ENCODE measurements around the gene CEACAM21. TPM values are rescaled to one million over a fixed set of nuclear protein-coding genes. Genes with fewer than 3 reads are reported as not detected.

Gene CEACAM21
- total RNA-seq, 2 experiments from 2014 or later = 41.8 to 49.4 TPM

- Mint-ChIP-seq H3K36me3 (ENCODE audit: low read depth) (peaks cover 48% of the 10 kb centered on the region), H3K27me3 (ENCODE audit: low read depth) (no peaks in the 10 kb centered on the region), H3K4me3 (peak overlapping the region; percentile 86), H3K27ac (peak overlapping the region; percentile 87), H3K9me3 (ENCODE audit: insufficient read depth) (peaks cover 3% of the 10 kb centered on the region), H3K4me1 (ENCODE audit: low read depth) (peaks cover 45% of the 10 kb centered on the region)
- ATAC-seq = no peak
- CTCF ChIA-PET = interaction anchor here (0.6 to 12.5 kb wide), 8 partner anchors 11 to 119 kb away, joined by 3 to 126 read pairs (median 9); partner anchors contain the start of gene DMAC2
- no peak for DNase-seq
- POLR2A ChIA-PET = interaction anchor here (0.6 to 3.4 kb wide), 6 partner anchors 9 to 1264 kb away, joined by 3 to 29 read pairs (median 8); no protein-coding TSS in a partner anchor
These were observed 26.1 kb upstream of the CEACAM21 start for GRCh38 chr19:41549884-41550283.

- Mint-ChIP-seq H3K27ac (peak overlapping the region; percentile 86), H3K9me3 (ENCODE audit: insufficient read depth) (peaks cover 3% of the 10 kb centered on the region), H3K4me3 (peak overlapping the region; percentile 86), H3K4me1 (ENCODE audit: low read depth) (peaks cover 45% of the 10 kb centered on the region), H3K27me3 (ENCODE audit: low read depth) (no peaks in the 10 kb centered on the region), H3K36me3 (ENCODE audit: low read depth) (peaks cover 61% of the 10 kb centered on the region)
- ATAC-seq = no peak
- CTCF ChIA-PET = interaction anchor here (0.6 to 0.7 kb wide), 2 partner anchors 16 to 19 kb away, joined by 3 read pairs; no protein-coding TSS in a partner anchor
- POLR2A ChIA-PET = interaction anchor here (2.7 kb wide), 1 partner anchor 112 kb away, joined by 7 read pairs; the partner anchor contains the start of gene DMAC2
- no peak for DNase-seq
These were observed 24.8 kb upstream of the CEACAM21 start for GRCh38 chr19:41551212-41551610.

GRCh38 chr19:41551711-41552110, 24.3 kb upstream of the CEACAM21 start:
- H3K9me3 Mint-ChIP-seq (ENCODE audit: insufficient read depth) = peaks cover 3% of the 10 kb centered on the region
- H3K4me1 Mint-ChIP-seq (ENCODE audit: low read depth) = peaks cover 44% of the 10 kb centered on the region
- H3K27ac Mint-ChIP-seq = peak overlapping the region; percentile 86
- peaks cover 64% of the 10 kb centered on the region for H3K36me3 Mint-ChIP-seq (ENCODE audit: low read depth)
- CTCF ChIA-PET = interaction anchor here (0.6 to 3.7 kb wide), 3 partner anchors 11 to 19 kb away, joined by 3 to 32 read pairs (median 3); no protein-coding TSS in a partner anchor
- peak overlapping the region; percentile 86 for H3K4me3 Mint-ChIP-seq
- no peaks in the 10 kb centered on the region for H3K27me3 Mint-ChIP-seq (ENCODE audit: low read depth)
- POLR2A ChIA-PET = interaction anchor here (2.7 kb wide), 1 partner anchor 113 kb away, joined by 7 read pairs; the partner anchor contains the start of gene DMAC2
- DNase-seq (no peak), ATAC-seq (no peak)

- DNase-seq (no peak), ATAC-seq (peak; percentile 24)
- H3K4me1 Mint-ChIP-seq (ENCODE audit: low read depth) = peaks cover 44% of the 10 kb centered on the region
- peaks cover 3% of the 10 kb centered on the region for H3K9me3 Mint-ChIP-seq (ENCODE audit: insufficient read depth)
- peak overlapping the region; percentile 86 for H3K27ac Mint-ChIP-seq
- no peaks in the 10 kb centered on the region for H3K27me3 Mint-ChIP-seq (ENCODE audit: low read depth)
- H3K4me3 Mint-ChIP-seq = peak overlapping the region; percentile 86
- POLR2A ChIA-PET = interaction anchor here (2.7 kb wide), 1 partner anchor 113 kb away, joined by 7 read pairs; the partner anchor contains the start of gene DMAC2
- CTCF ChIA-PET = interaction anchor here (1.3 to 10.5 kb wide), 3 partner anchors 9 to 17 kb away, joined by 4 to 86 read pairs (median 32); no protein-coding TSS in a partner anchor
- H3K36me3 Mint-ChIP-seq (ENCODE audit: low read depth) = peaks cover 72% of the 10 kb centered on the region
These were observed 23.4 kb upstream of the CEACAM21 start for GRCh38 chr19:41552558-41552957.

- Mint-ChIP-seq H3K9me3 (ENCODE audit: insufficient read depth) (peaks cover 3% of the 10 kb centered on the region), H3K27ac (peak overlapping the region; percentile 67), H3K36me3 (ENCODE audit: low read depth) (peaks cover 77% of the 10 kb centered on the region), H3K4me1 (ENCODE audit: low read depth) (peaks cover 44% of the 10 kb centered on the region), H3K27me3 (ENCODE audit: low read depth) (peaks cover 2% of the 10 kb centered on the region), H3K4me3 (peak overlapping the region; percentile 86)
- DNase-seq = no peak
- ChIA-PET POLR2A (interaction anchor here (0.9 to 2.7 kb wide), 4 partner anchors 9 to 1111 kb away, joined by 3 to 7 read pairs (median 4); partner anchors contain the start of gene DMAC2), CTCF (interaction anchor here (1.0 to 10.5 kb wide), 5 partner anchors 9 to 114 kb away, joined by 3 to 86 read pairs (median 6); partner anchors contain the start of gene DMAC2)
- no peak for ATAC-seq
These were observed 22.2 kb upstream of the CEACAM21 start for GRCh38 chr19:41553804-41554203.

GRCh38 chr19:41554907-41555306, 21.1 kb upstream of the CEACAM21 start:
- peak overlapping the region; percentile 86 for H3K4me3 Mint-ChIP-seq
- DNase-seq (peak; percentile 57), ATAC-seq (peak; percentile 69)
- H3K36me3 Mint-ChIP-seq (ENCODE audit: low read depth) = peaks cover 81% of the 10 kb centered on the region
- peaks cover 3% of the 10 kb centered on the region for H3K9me3 Mint-ChIP-seq (ENCODE audit: insufficient read depth)
- peaks cover 49% of the 10 kb centered on the region for H3K4me1 Mint-ChIP-seq (ENCODE audit: low read depth)
- POLR2A ChIA-PET = interaction anchor here (0.7 to 1.5 kb wide), 4 partner anchors 9 to 291 kb away, joined by 3 to 6 read pairs (median 4); partner anchors contain the start of gene B3GNT8
- H3K27ac Mint-ChIP-seq = peak overlapping the region; percentile 74
- CTCF ChIA-PET = interaction anchor here (0.8 to 10.5 kb wide), 7 partner anchors 8 to 106 kb away, joined by 3 to 86 read pairs (median 6); no protein-coding TSS in a partner anchor
- H3K27me3 Mint-ChIP-seq (ENCODE audit: low read depth) = peaks cover 6% of the 10 kb centered on the region

GRCh38 chr19:41555748-41556147, 20.2 kb upstream of the CEACAM21 start:
- Mint-ChIP-seq H3K36me3 (ENCODE audit: low read depth) (peaks cover 76% of the 10 kb centered on the region), H3K9me3 (ENCODE audit: insufficient read depth) (peaks cover 3% of the 10 kb centered on the region), H3K4me1 (ENCODE audit: low read depth) (peaks cover 52% of the 10 kb centered on the region), H3K27ac (peak overlapping the region; percentile 74), H3K27me3 (ENCODE audit: low read depth) (peaks cover 7% of the 10 kb centered on the region), H3K4me3 (peak overlapping the region; percentile 86)
- ChIA-PET POLR2A (no interaction called here), CTCF (interaction anchor here (0.9 to 10.5 kb wide), 6 partner anchors 11 to 17 kb away, joined by 3 to 86 read pairs (median 7); no protein-coding TSS in a partner anchor)
- ATAC-seq (no peak), DNase-seq (no peak)

GRCh38 chr19:41563854-41564514, 12.0 kb upstream of the CEACAM21 start:
- peaks cover 28% of the 10 kb centered on the region for H3K27me3 Mint-ChIP-seq (ENCODE audit: low read depth)
- H3K36me3 Mint-ChIP-seq (ENCODE audit: low read depth) = peaks cover 34% of the 10 kb centered on the region
- H3K4me3 Mint-ChIP-seq = peak overlapping the region; percentile 30
- CTCF ChIA-PET = interaction anchor here (0.6 to 8.5 kb wide), 19 partner anchors 9 to 237 kb away, joined by 3 to 126 read pairs (median 6); partner anchors contain the start of genes CEACAM21, DMAC2 and ERICH4
- H3K27ac Mint-ChIP-seq = no peak overlapping the region
- peak; percentile 68 for ATAC-seq
- no peaks in the 10 kb centered on the region for H3K9me3 Mint-ChIP-seq (ENCODE audit: insufficient read depth)
- H3K4me1 Mint-ChIP-seq (ENCODE audit: low read depth) = peaks cover 43% of the 10 kb centered on the region
- POLR2A ChIA-PET = interaction anchor here (0.7 to 1.7 kb wide), 3 partner anchors 9 to 15 kb away, joined by 4 to 8 read pairs (median 4); no protein-coding TSS in a partner anchor
- DNase-seq = peak; percentile 54

- H3K36me3 Mint-ChIP-seq (ENCODE audit: low read depth) = peaks cover 30% of the 10 kb centered on the region
- DNase-seq (no peak), ATAC-seq (no peak)
- CTCF ChIA-PET = interaction anchor here (0.7 to 8.5 kb wide), 16 partner anchors 8 to 155 kb away, joined by 3 to 126 read pairs (median 10); partner anchors contain the start of genes CEACAM21 and DMAC2
- H3K4me3 Mint-ChIP-seq = peak overlapping the region; percentile 30
- H3K9me3 Mint-ChIP-seq (ENCODE audit: insufficient read depth) = no peaks in the 10 kb centered on the region
- POLR2A ChIA-PET = interaction anchor here (1.7 kb wide), 1 partner anchor 16 kb away, joined by 8 read pairs; no protein-coding TSS in a partner anchor
- H3K27me3 Mint-ChIP-seq (ENCODE audit: low read depth) = peaks cover 26% of the 10 kb centered on the region
- peaks cover 36% of the 10 kb centered on the region for H3K4me1 Mint-ChIP-seq (ENCODE audit: low read depth)
- no peak overlapping the region for H3K27ac Mint-ChIP-seq
These were observed 11.2 kb upstream of the CEACAM21 start for GRCh38 chr19:41564515-41565378.

- ATAC-seq = no peak
- Mint-ChIP-seq H3K27ac (no peak overlapping the region), H3K9me3 (ENCODE audit: insufficient read depth) (no peaks in the 10 kb centered on the region), H3K27me3 (ENCODE audit: low read depth) (peaks cover 24% of the 10 kb centered on the region), H3K4me1 (ENCODE audit: low read depth) (peaks cover 39% of the 10 kb centered on the region), H3K4me3 (no peak overlapping the region), H3K36me3 (ENCODE audit: low read depth) (peaks cover 28% of the 10 kb centered on the region)
- CTCF ChIA-PET = interaction anchor here (0.7 to 4.5 kb wide), 6 partner anchors 10 to 116 kb away, joined by 3 to 17 read pairs (median 4); partner anchors contain the start of gene CEACAM21
- DNase-seq = no peak
- POLR2A ChIA-PET = interaction anchor here (1.0 kb wide), 1 partner anchor 16 kb away, joined by 7 read pairs; no protein-coding TSS in a partner anchor
These were observed 10.6 kb upstream of the CEACAM21 start for GRCh38 chr19:41565379-41565720.
